K562 (cell line): ENCODE data around the gene GLRA2. TPM values are rescaled to one million over a fixed set of nuclear protein-coding genes. Genes with fewer than 3 reads are reported as not detected.
"Not testable (repeated sequence)": the region's sequence is repeated elsewhere in the genome, so short reads cannot be mapped to it uniquely, and the experiment has no call there.

Source experiments
- ATAC-seq: fragments of 200-7000 bp; cut with Tn5 transposase; 3 replicates; pipeline ENCODE4 v1.9.1; 2020; ENCODE audit warnings: moderate library complexity
- BruUV-seq: library from RNA; stranded (reverse); fragments of 400-500 nt; replicated peaks from 2 replicates; lab custom pipeline; 2021; lab: Mats Ljungman, UMichigan
- CTCF ChIA-PET: fragments of 300-600 bp; formaldehyde crosslinking; extraction: SDS; loops from one replicate; lab custom pipeline; 2021; ENCODE audit warnings: low intra/inter-chr PET ratio; lab: Yijun Ruan, JAX
- POLR2A ChIA-PET: fragments of 300-600, 350-650 bp; sonication (Branson Sonifier 250); formaldehyde crosslinking; extraction: SDS; loops from one replicate; lab custom pipeline; 2021; ENCODE audit warnings: antibody characterized with exemption, inconsistent platforms; lab: Yijun Ruan, JAX
- DNase-seq, 4 experiments: peaks; one replicate each; pipeline versions ENCODE4 v3.0.0 to v3.0.0-alpha.2; 2011 to 2018; ENCODE audit warnings: low spot score in 3 of 4, mixed read lengths in 3 of 4; ENCODE audit errors: extremely low read depth in 1 of 4
- FAIRE-seq: peaks from 2 replicates; lab custom pipeline; 2011; peaks lifted over from hg19 to GRCh38; lab: Jason Lieb, UNC
- H2AFZ ChIP-seq: 2 replicates; pipeline ENCODE4 v1.6.0; 2011; ENCODE audit warnings: low read depth, low read length, control low read depth, inconsistent platforms
- H3K27ac ChIP-seq: fragments of 200-600 bp; 3 replicates; pipeline ENCODE4 v1.8.0; 2011; ENCODE audit warnings: low read depth, mild to moderate bottlenecking, control low read depth, inconsistent platforms, low read length, moderate library complexity, mixed read lengths; ENCODE audit errors: extremely low read depth
- H3K27me3 ChIP-seq, 2 experiments: fragments of 300-600 bp in 1 of 2; 2 replicates in 1 of 2; 3 replicates in 1 of 2; pipeline versions ENCODE4 v1.6.0 to v1.8.0; 2011; ENCODE audit warnings: inconsistent platforms in 2 of 2, low read length in 2 of 2, mild to moderate bottlenecking in 1 of 2, mixed read lengths in 1 of 2, moderate library complexity in 1 of 2; ENCODE audit not compliant: control insufficient read depth in 2 of 2, insufficient read depth in 2 of 2
- H3K36me3 ChIP-seq: fragments of 300-600 bp; 3 replicates; pipeline ENCODE4 v1.8.0; 2011; ENCODE audit warnings: mild to moderate bottlenecking, low read length, inconsistent platforms; ENCODE audit not compliant: control insufficient read depth, insufficient read depth
- H3K4me1 ChIP-seq, 2 experiments: fragments of 200-600 bp in 1 of 2; replicated peaks in 1 of 2; 2 replicates in 1 of 2; 3 replicates in 1 of 2; pipeline versions ENCODE4 v1.5.1 to v1.8.0; 2011; ENCODE audit warnings: inconsistent platforms in 2 of 2, low read length in 2 of 2, mild to moderate bottlenecking in 1 of 2, mixed read lengths in 1 of 2, moderate library complexity in 1 of 2; ENCODE audit not compliant: control insufficient read depth in 2 of 2, insufficient read depth in 2 of 2
- H3K4me2 ChIP-seq: 2 replicates; pipeline ENCODE4 v1.6.1; 2011; ENCODE audit warnings: low read length, control low read depth, inconsistent platforms, mixed read lengths; ENCODE audit not compliant: insufficient read depth
- H3K4me3 ChIP-seq: fragments of 200-600 bp; sonication (generic), shearing (Covaris generic); 2 replicates; pipeline ENCODE4 v1.5.1; 2016; ENCODE audit warnings: control low read depth, inconsistent platforms
- H3K79me2 ChIP-seq: fragments of 200-600 bp; 3 replicates; pipeline ENCODE4 v1.8.0; 2011; ENCODE audit warnings: low read length, inconsistent platforms; ENCODE audit not compliant: control insufficient read depth, insufficient read depth
- H3K9ac ChIP-seq, 2 experiments: 2 replicates each; pipeline versions ENCODE4 v1.6.0 to v1.6.1; 2011; ENCODE audit warnings: low read depth in 2 of 2, low read length in 2 of 2, control low read depth in 1 of 2, inconsistent platforms in 1 of 2, mild to moderate bottlenecking in 1 of 2, mixed read lengths in 1 of 2; ENCODE audit not compliant: insufficient read depth in 1 of 2
- H3K9me1 ChIP-seq: one replicate; pipeline ENCODE4 v1.6.0; 2011; ENCODE audit warnings: inconsistent platforms, mild to moderate bottlenecking, low read length, moderate library complexity; ENCODE audit not compliant: control insufficient read depth, insufficient read depth
- H3K9me3 ChIP-seq: replicated peaks from 2 replicates; pipeline ENCODE4 v1.5.1; 2011; ENCODE audit warnings: low read depth, low read length, inconsistent platforms; ENCODE audit not compliant: control insufficient read depth, insufficient read depth
- H4K20me1 ChIP-seq: replicated peaks from 2 replicates; pipeline ENCODE4 v1.6.1; 2011; ENCODE audit warnings: low read length, inconsistent platforms, mixed read lengths; ENCODE audit not compliant: control insufficient read depth, insufficient read depth
- BRD9 ChIP-seq: fragments of 450-650 bp; IDR thresholded peaks from 2 replicates; pipeline ENCODE4 v1.6.1; 2018; ENCODE audit warnings: low read depth; ENCODE audit not compliant: partially characterized antibody
- FOXJ2 ChIP-seq: fragments of 200-800 bp; sonication (Bioruptor generic); IDR thresholded peaks from 2 replicates; pipeline ENCODE4 v1.6.1; 2016; ENCODE audit warnings: missing genetic modification characterization, missing compliant biosample characterization
- HNRNPL ChIP-seq: fragments of 200-400 bp; formaldehyde crosslinking; IDR thresholded peaks from 2 replicates; pipeline ENCODE4 v1.6.1; 2017; ENCODE audit warnings: low read depth, mild to moderate bottlenecking, low read length
- ID3 ChIP-seq, 2 experiments: fragments of 250-450 bp in 1 of 2; fragments of 450-650 bp in 1 of 2; sonication (Bioruptor Pico) in 1 of 2; IDR thresholded peaks; 2 replicates each; pipeline versions ENCODE4 v1.6.1 to v1.8.0; 2016 to 2021; ENCODE audit warnings: mild to moderate bottlenecking in 2 of 2, moderate library complexity in 2 of 2, missing compliant biosample characterization in 1 of 2, missing genetic modification characterization in 1 of 2
- KAT7 ChIP-seq: sonication (generic); formaldehyde crosslinking; IDR thresholded peaks from 2 replicates; pipeline ENCODE4 v1.8.0; 2022; ENCODE audit warnings: missing genetic modification reagents, mild to moderate bottlenecking, borderline replicate concordance
- SP2 ChIP-seq: IDR thresholded peaks from 2 replicates; pipeline ENCODE4 v1.6.1; 2011; ENCODE audit warnings: mild to moderate bottlenecking, low read depth, low read length, moderate library complexity; ENCODE audit not compliant: poor library complexity, severe bottlenecking; ENCODE audit errors: extremely low read depth
- ZBTB34 ChIP-seq: fragments of 250-450 bp; sonication (Bioruptor Pico); IDR thresholded peaks from 2 replicates; pipeline ENCODE4 v1.8.0; 2021; ENCODE audit warnings: mild to moderate bottlenecking, moderate library complexity
- ZNF584 ChIP-seq: fragments of 200-800 bp; sonication (Bioruptor generic); IDR thresholded peaks from 2 replicates; pipeline ENCODE4 v1.6.1; 2016; ENCODE audit warnings: low read depth, mild to moderate bottlenecking, missing genetic modification characterization, missing compliant biosample characterization
- WGBS: fragments of 100-300 bp; shearing (Covaris generic); methylation state at CpG from one replicate; pipeline ENCODE4 v1.1.6; 2016; ENCODE audit warnings: low coverage, mixed read lengths; ENCODE audit not compliant: insufficient coverage; ENCODE audit errors: missing lambda C conversion rate; 5-methylcytosine and 5-hydroxymethylcytosine counted together
- in situ Hi-C: fragments of 300-500 bp; cut with MboI; formaldehyde crosslinking; loops from 4 replicates; pipeline ENCODE4 v1.15.0; 2018; ENCODE audit warnings: inconsistent platforms, mixed read lengths
- intact Hi-C: fragments of 100-400 bp; cut with micrococcal nuclease; formaldehyde crosslinking; loops from 2 replicates; pipeline ENCODE4 v1.14.2; 2022
- polyA plus RNA-seq, 8 experiments: library from polyadenylated mRNA; depleted of rRNA in 4 of 8; stranded (reverse) in 5 of 8; unstranded in 3 of 8; fragments of >200 nt; fragmentation: Nextera tagmentation in 2 of 8; fragmentation: Illumina TruSeq in 1 of 8; extraction: Ambion mirVana in 2 of 8; extraction: Trizol in 1 of 8; gene quantifications; 2 replicates each; pipeline versions ENCODE4 v1.2.1 to v1.2.3, GENCODE V29; 2011 to 2014; ENCODE audit warnings: inconsistent platforms in 1 of 8, missing spikeins in 1 of 8
- total RNA-seq, 7 experiments: library from RNA; depleted of rRNA in 6 of 7; stranded (reverse); fragments of >200 nt in 6 of 7; fragmentation: Illumina TruSeq in 2 of 7; extraction: Trizol in 2 of 7; gene quantifications; 2 replicates each; pipeline versions ENCODE4 v1.2.1 to v1.2.3, GENCODE V29; 2011 to 2021; ENCODE audit warnings: low replicate concordance in 1 of 7

Gene GLRA2
- total and polyA plus RNA-seq, 9 of the 15 experiments (the other 6 are each of a cell fraction or from before 2014, with no cell fraction given), result not detected

- no peaks in the 10 kb centered on the region for H4K20me1 ChIP-seq
- no peaks in the 10 kb centered on the region for H3K36me3 ChIP-seq
- ATAC-seq (no peak), FAIRE-seq (no peak), DNase-seq (no peak)
- BruUV-seq, result no TSS peak
- no peaks in the 10 kb centered on the region for H3K79me2 ChIP-seq
- intact Hi-C loops, result no loop called here
- no peaks in the 10 kb centered on the region for H3K27me3 ChIP-seq
- no peak overlapping the region for H3K4me3 ChIP-seq
- H3K4me2 ChIP-seq, result no peak overlapping the region
- 0% methylated on average over 1 of the region's 1 CpG for WGBS
- no peaks in the 10 kb centered on the region for H3K9me1 ChIP-seq
- H3K9ac ChIP-seq, result no peak overlapping the region
- no peak overlapping the region for H2AFZ ChIP-seq
- no peak overlapping the region for H3K27ac ChIP-seq
- no peaks in the 10 kb centered on the region for H3K4me1 ChIP-seq
- POLR2A ChIA-PET, result no interaction called here
- TF ChIP-seq ZBTB34 (CRISPR knock-in tag) (no peak), KAT7 (CRISPR knock-in tag) (no peak), BRD9 (no peak), FOXJ2 (tag) (no peak), ID3 (CRISPR knock-in tag; IDR thresholded peaks at IDR 0.05) (no peak), ID3 (tag; IDR thresholded peaks at IDR 0.05) (no peak), SP2 (no peak), ZNF584 (no peak), HNRNPL (no peak)
- in situ Hi-C loops, result no loop called here
- CTCF ChIA-PET, result no interaction called here
- no peaks in the 10 kb centered on the region for H3K9me3 ChIP-seq
Observed at GRCh38 chrX:14676431-14676830, 147.1 kb downstream of the GLRA2 start.

DNA sequence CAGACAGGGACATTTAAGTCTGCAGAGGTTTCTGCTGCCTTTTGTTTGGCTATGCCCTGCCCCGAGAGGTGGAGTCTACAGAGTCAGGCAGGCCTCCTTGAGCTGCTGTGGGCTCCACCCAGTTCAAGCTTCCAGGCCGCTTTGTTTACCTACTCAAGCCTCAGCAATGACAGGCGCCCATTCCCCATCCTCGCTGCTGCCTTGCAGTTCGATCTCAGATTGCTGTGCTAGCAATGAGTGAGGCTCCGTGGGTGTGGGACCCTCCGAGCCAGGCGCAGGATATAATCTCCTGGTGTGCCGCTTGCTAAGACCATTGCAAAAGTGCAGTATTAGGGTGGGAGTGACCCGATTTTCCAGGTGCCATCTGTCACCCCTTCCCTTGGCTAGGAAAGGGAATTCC lies 159.0 kb downstream of the GLRA2 start:
- DNase-seq, intact Hi-C loops, H3K9ac ChIP-seq, H3K79me2 ChIP-seq, H3K9me1 ChIP-seq, CTCF ChIA-PET, FAIRE-seq, H3K4me3 ChIP-seq, H3K9me3 ChIP-seq, H3K36me3 ChIP-seq, H4K20me1 ChIP-seq, POLR2A ChIA-PET, H3K27me3 ChIP-seq, H3K4me1 ChIP-seq, H3K27ac ChIP-seq, ATAC-seq, H2AFZ ChIP-seq, BruUV-seq, in situ Hi-C loops, H3K4me2 ChIP-seq: not testable (repeated sequence)
- 0% methylated on average over 5 of the region's 10 CpGs for WGBS
